GM21423 (cell line): ENCODE data around the gene SEMA7A.

Experiments used
- ATAC-seq: cut with Tn5 transposase; IDR thresholded peaks from one replicate; pipeline ENCODE4 v1.9.1; 2021; ENCODE audit warnings: mild to moderate bottlenecking, moderate library complexity; ENCODE audit not compliant: unreplicated experiment

The SEMA7A gene

GRCh38 chr15:74432271-74432967, 1.3 kb downstream of the SEMA7A start:
- no peak for ATAC-seq

GRCh38 chr15:74431645-74432044, 2.1 kb downstream of the SEMA7A start:
- ATAC-seq: no peak

- no peak for ATAC-seq
Measured at GRCh38 chr15:74431116-74431515, 2.6 kb downstream of the SEMA7A start.

GRCh38 chr15:74430510-74430951, 3.2 kb downstream of the SEMA7A start:
- no peak for ATAC-seq

- no peak for ATAC-seq
Measured at GRCh38 chr15:74429781-74430400, 3.9 kb downstream of the SEMA7A start.

- ATAC-seq: no peak
Measured at GRCh38 chr15:74428970-74429780, 4.6 kb downstream of the SEMA7A start.

- ATAC-seq: no peak
Measured at GRCh38 chr15:74428442-74428787, 5.3 kb downstream of the SEMA7A start.

GRCh38 chr15:74427607-74428441, 5.9 kb downstream of the SEMA7A start:
- ATAC-seq: no peak

GRCh38 chr15:74426404-74427281, 7.1 kb downstream of the SEMA7A start:
- no peak for ATAC-seq

GRCh38 chr15:74425630-74426029, 8.1 kb downstream of the SEMA7A start:
- ATAC-seq: no peak

GRCh38 chr15:74424901-74425528, 8.7 kb downstream of the SEMA7A start:
- ATAC-seq: no peak

GRCh38 chr15:74423431-74424257, 10.1 kb downstream of the SEMA7A start:
- no peak for ATAC-seq

- ATAC-seq: no peak
Measured at GRCh38 chr15:74422652-74423430, 10.9 kb downstream of the SEMA7A start.

GRCh38 chr15:74422265-74422651, 11.5 kb downstream of the SEMA7A start:
- no peak for ATAC-seq

GRCh38 chr15:74421302-74422245, 12.2 kb downstream of the SEMA7A start:
- ATAC-seq: no peak

GRCh38 chr15:74420193-74420905, 13.4 kb downstream of the SEMA7A start:
- no peak for ATAC-seq
